KG1 (cell line): ENCODE data around the gene RAB11FIP3.

Experiments
- DNase-seq: peaks from one replicate; lab custom pipeline; 2025; lab: John Stamatoyannopoulos, UW

Gene RAB11FIP3

GRCh38 chr16:554640-555365 lies 129.4 kb downstream of the RAB11FIP3 start:
- DNase-seq: no peak

- DNase-seq: no peak
These were observed 130.4 kb downstream of the RAB11FIP3 start for GRCh38 chr16:555528-556473.

GRCh38 chr16:556474-557173 lies 131.2 kb downstream of the RAB11FIP3 start:
- DNase-seq: no peak

- no peak for DNase-seq
These were observed 132.2 kb downstream of the RAB11FIP3 start for GRCh38 chr16:557463-558297.

- no peak for DNase-seq
These were observed 133.0 kb downstream of the RAB11FIP3 start for GRCh38 chr16:558298-559020.

- no peak for DNase-seq
These were observed 133.6 kb downstream of the RAB11FIP3 start for GRCh38 chr16:559021-559380.

- DNase-seq: no peak
These were observed 134.2 kb downstream of the RAB11FIP3 start for GRCh38 chr16:559411-560203.

- no peak for DNase-seq
These were observed 134.8 kb downstream of the RAB11FIP3 start, which contains the start of gene PRR35 for GRCh38 chr16:560204-560700. PRR35 (plus strand) TSS chr16:560394; CDS start chr16:563295, 2,901 bp downstream.

GRCh38 chr16:560701-561412 lies 135.4 kb downstream of the RAB11FIP3 start:
- DNase-seq: no peak

- no peak for DNase-seq
These were observed 136.0 kb downstream of the RAB11FIP3 start for GRCh38 chr16:561413-561794.

- no peak for DNase-seq
These were observed 136.8 kb downstream of the RAB11FIP3 start for GRCh38 chr16:561957-562938.

- DNase-seq: no peak
These were observed 137.7 kb downstream of the RAB11FIP3 start for GRCh38 chr16:563072-563644.

- DNase-seq: no peak
These were observed 139.4 kb downstream of the RAB11FIP3 start for GRCh38 chr16:564690-565418.

- no peak for DNase-seq
These were observed 140.2 kb downstream of the RAB11FIP3 start for GRCh38 chr16:565419-566330.

GRCh38 chr16:566475-567372 lies 141.3 kb downstream of the RAB11FIP3 start, which contains the start of gene NHLRC4:
NHLRC4 (plus strand) TSS chr16:567005; CDS start chr16:568048, 1,043 bp downstream.
- peak; percentile 12 for DNase-seq
